HEK293T (cell line): Measurements from ENCODE around the gene POLR1E.

ENCODE experiments used
- BHLHE40 ChIP-seq: fragments of 450-650 bp; IDR thresholded peaks from 2 replicates; pipeline ENCODE4 v1.6.1; 2016; ENCODE audit warnings: mild to moderate bottlenecking, moderate library complexity, borderline replicate concordance
- ELF4 ChIP-seq: fragments of 450-650 bp; IDR thresholded peaks from 2 replicates; pipeline ENCODE4 v1.6.1; 2017; ENCODE audit warnings: antibody characterized with exemption
- FOXA1 ChIP-seq: fragments of 450-650 bp; IDR thresholded peaks from 2 replicates; pipeline ENCODE4 v1.6.1; 2016; ENCODE audit warnings: mild to moderate bottlenecking
- FOXK2 ChIP-seq: fragments of 450-650 bp; IDR thresholded peaks from 2 replicates; pipeline ENCODE4 v1.6.1; 2016; ENCODE audit warnings: mild to moderate bottlenecking
- FOXM1 ChIP-seq: fragments of 450-650 bp; IDR thresholded peaks from 2 replicates; pipeline ENCODE4 v1.6.1; 2017; ENCODE audit warnings: mild to moderate bottlenecking, borderline replicate concordance
- L3MBTL2 ChIP-seq: fragments of 450-650 bp; conservative IDR thresholded peaks from 2 replicates; pipeline ENCODE4 v1.6.1; 2016; ENCODE audit warnings: mild to moderate bottlenecking
- PKNOX1 ChIP-seq: fragments of 450-650 bp; IDR thresholded peaks from 2 replicates; pipeline ENCODE4 v1.6.1; 2016
- SP1 ChIP-seq: fragments of 450-650 bp; IDR thresholded peaks from 2 replicates; pipeline ENCODE4 v1.6.1; 2017
- SUZ12 ChIP-seq: fragments of 450-650 bp; IDR thresholded peaks from 2 replicates; pipeline ENCODE4 v1.6.1; 2016; ENCODE audit warnings: mild to moderate bottlenecking

- TF ChIP-seq SUZ12 (no peak), FOXA1 (no peak), FOXM1 (no peak), BHLHE40 (no peak), ELF4 (no peak), SP1 (no peak), FOXK2 (no peak), L3MBTL2 (no peak), PKNOX1 (no peak)
These were observed 35.4 kb downstream of the POLR1E start for GRCh38 chr9:37521111-37521510.
